Upper lobe of left lung (tissue), 6 donors: ENCODE measurements around the gene CHST1. TPM values are rescaled to one million over a fixed set of nuclear protein-coding genes. Genes with fewer than 3 reads are reported as not detected.

Source experiments
- ATAC-seq, 2 donors: fragments of 200-7000 bp; cut with Tn5 transposase; one replicate each; pipeline ENCODE4 v1.9.1; 2022; ENCODE audit warnings: mild to moderate bottlenecking in 2 of 2, moderate library complexity in 2 of 2; ENCODE audit not compliant: low FRiP score in 2 of 2
- DNase-seq, 2 donors: peaks; one replicate each; pipeline ENCODE4 v3.0.0-alpha.2; 2019 to 2020
- H3K27ac ChIP-seq, 4 donors: fragments of 200-600 bp; sonication (generic); one replicate each; pipeline ENCODE4 v1.5.1; 2016 to 2019
- H3K27me3 ChIP-seq, 4 donors: fragments of 200-600 bp; sonication (generic); one replicate each; pipeline ENCODE4 v1.5.1; 2017 to 2019
- H3K36me3 ChIP-seq, 4 donors: fragments of 200-600 bp; sonication (generic); one replicate each; pipeline ENCODE4 v1.5.1; 2016 to 2019
- H3K4me1 ChIP-seq, 4 donors: fragments of 200-600 bp; sonication (generic); one replicate each; pipeline ENCODE4 v1.5.1; 2018 to 2019
- H3K4me3 ChIP-seq, 4 donors: fragments of 200-600 bp; sonication (generic); one replicate each; pipeline ENCODE4 v1.5.1; 2017 to 2019; ENCODE audit warnings: mild to moderate bottlenecking in 2 of 4, moderate library complexity in 1 of 4
- H3K9me3 ChIP-seq, 4 donors: fragments of 200-600 bp; sonication (generic); one replicate each; pipeline ENCODE4 v1.5.1; 2018 to 2019
- CTCF ChIP-seq, 6 experiments: fragments of 450-650 bp in 4 of 6; fragments of 200-600 bp in 2 of 6; sonication (generic) in 2 of 6; IDR thresholded peaks; one replicate each; pipeline ENCODE4 v1.5.1; 2016 to 2019; ENCODE audit warnings: antibody characterized with exemption in 6 of 6
- EP300 ChIP-seq, 4 donors: sonication (generic); formaldehyde crosslinking; IDR thresholded peaks; one replicate each; pipeline ENCODE4 v1.5.1; 2017; ENCODE audit warnings: antibody characterized with exemption in 4 of 4, control low read depth in 2 of 4
- POLR2A ChIP-seq, 4 donors: fragments of 450-650 bp; IDR thresholded peaks; one replicate each; pipeline ENCODE4 v1.5.1; 2016 to 2017; ENCODE audit warnings: antibody characterized with exemption in 4 of 4, mild to moderate bottlenecking in 2 of 4
- POLR2AphosphoS5 ChIP-seq, 2 donors: sonication (generic); formaldehyde crosslinking; IDR thresholded peaks; one replicate each; pipeline ENCODE4 v1.5.1; 2017; ENCODE audit warnings: antibody characterized with exemption in 2 of 2
- WGBS, 2 donors: methylation state at CpG; one replicate each; pipeline ENCODE4 v1.1.5; 2017 to 2018; 5-methylcytosine and 5-hydroxymethylcytosine counted together
- total RNA-seq, 6 donors: library from RNA; depleted of rRNA in 4 of 6; stranded (reverse); fragments of >200 nt in 4 of 6; gene quantifications; one replicate each; pipeline versions ENCODE4 v1.1.0 to v1.2.1, GENCODE V29; 2016 to 2021
- donor health status: DM: no; HTN: no; CAD: no; lungs with moderate emphysema.
- donor health status: DM: no; HTN: yes; CAD: no; lungs with severe emphysema.

Gene CHST1
- total RNA-seq, 6 donors from 2014 or later, result 1.6 to 7.4 (median 2.6) TPM

- Histone ChIP-seq H3K9me3 (no peaks in the 10 kb centered on the region), H3K27me3 (no peaks in the 10 kb centered on the region), H3K27ac (no peak overlapping the region), H3K36me3 (no peaks in the 10 kb centered on the region), H3K4me1 (no peaks in the 10 kb centered on the region), H3K4me3 (no peak overlapping the region)
- WGBS, 2 donors, result 54 to 62% methylated on average over 2 of the region's 2 CpGs
- ATAC-seq (no peak), DNase-seq (no peak)
- TF ChIP-seq CTCF (IDR thresholded peaks at IDR 0.05) (no peak), POLR2A (IDR thresholded peaks at IDR 0.05) (no peak), EP300 (IDR thresholded peaks at IDR 0.05) (no peak), POLR2AphosphoS5 (IDR thresholded peaks at IDR 0.05) (no peak)
These were observed 39.2 kb upstream of the CHST1 start for GRCh38 chr11:45704635-45705034.

- H3K4me1 ChIP-seq, result no peaks in the 10 kb centered on the region
- no peaks in the 10 kb centered on the region for H3K36me3 ChIP-seq
- H3K9me3 ChIP-seq, result no peaks in the 10 kb centered on the region
- no peak overlapping the region for H3K27ac ChIP-seq
- no peaks in the 10 kb centered on the region for H3K27me3 ChIP-seq
- no peak for DNase-seq
- WGBS, 2 donors, result 69 to 76% methylated on average over 4 of the region's 4 CpGs
- no peak for ATAC-seq
- no peak overlapping the region for H3K4me3 ChIP-seq
- TF ChIP-seq EP300 (IDR thresholded peaks at IDR 0.05) (no peak), CTCF (IDR thresholded peaks at IDR 0.05) (no peak), POLR2A (IDR thresholded peaks at IDR 0.05) (no peak), POLR2AphosphoS5 (IDR thresholded peaks at IDR 0.05) (no peak)
These were observed 38.7 kb upstream of the CHST1 start for GRCh38 chr11:45704133-45704532.

GRCh38 chr11:45702511-45702910, 37.1 kb upstream of the CHST1 start:
- no peaks in the 10 kb centered on the region for H3K36me3 ChIP-seq
- H3K4me1 ChIP-seq, result no peaks in the 10 kb centered on the region
- no peak for TF ChIP-seq CTCF (IDR thresholded peaks at IDR 0.05)
- TF ChIP-seq POLR2A (IDR thresholded peaks at IDR 0.05), result no peak
- no peak for TF ChIP-seq POLR2AphosphoS5 (IDR thresholded peaks at IDR 0.05)
- no peak for TF ChIP-seq EP300 (IDR thresholded peaks at IDR 0.05)
- no peak overlapping the region for H3K27ac ChIP-seq
- no peak overlapping the region for H3K4me3 ChIP-seq
- H3K27me3 ChIP-seq, result no peaks in the 10 kb centered on the region
- DNase-seq, result no peak
- WGBS, 2 donors, result 59 to 65% methylated on average over 4 of the region's 4 CpGs
- ATAC-seq, result no peak
- no peaks in the 10 kb centered on the region for H3K9me3 ChIP-seq

- no peak overlapping the region for H3K27ac ChIP-seq
- WGBS, 2 donors, result 72 to 83% methylated on average over 8 of the region's 8 CpGs
- H3K9me3 ChIP-seq, result no peaks in the 10 kb centered on the region
- DNase-seq (peak in 1 of 2 donors; percentile 9), ATAC-seq (no peak)
- H3K27me3 ChIP-seq, result no peaks in the 10 kb centered on the region
- H3K4me3 ChIP-seq, result no peak overlapping the region
- H3K4me1 ChIP-seq, result no peaks in the 10 kb centered on the region
- TF ChIP-seq CTCF (IDR thresholded peaks at IDR 0.05) (no peak), EP300 (IDR thresholded peaks at IDR 0.05) (no peak), POLR2A (IDR thresholded peaks at IDR 0.05) (no peak), POLR2AphosphoS5 (IDR thresholded peaks at IDR 0.05) (no peak)
- H3K36me3 ChIP-seq, result no peaks in the 10 kb centered on the region
These were observed 33.5 kb upstream of the CHST1 start for GRCh38 chr11:45698777-45699497.
